Tibial nerve (tissue), 4 donors: ENCODE data around the gene CALCR. TPM values are rescaled to one million over a fixed set of nuclear protein-coding genes. Genes with fewer than 3 reads are reported as not detected.
"Not testable (repeated sequence)": the region's sequence is repeated elsewhere in the genome, so short reads cannot be mapped to it uniquely, and the experiment has no call there.

Experiments
- DNase-seq, 2 donors: peaks; one replicate each; pipeline ENCODE4 v3.0.0-alpha.2; 2019; ENCODE audit warnings: low spot score in 2 of 2
- H3K27ac ChIP-seq, 4 donors: fragments of 200-600 bp; sonication (generic) in 3 of 4; one replicate each; pipeline ENCODE4 v1.5.1; 2017 to 2019; ENCODE audit warnings: mild to moderate bottlenecking in 1 of 4
- H3K27me3 ChIP-seq, 2 donors: fragments of 200-600 bp; sonication (generic) in 1 of 2; one replicate each; pipeline versions ENCODE4 v1.5.1 to v1.6.0; 2017 to 2019
- H3K36me3 ChIP-seq, 3 donors: fragments of 200-600 bp; sonication (generic); one replicate each; pipeline ENCODE4 v1.5.1; 2018 to 2019
- H3K4me1 ChIP-seq, 4 donors: fragments of 200-600 bp; sonication (generic) in 3 of 4; one replicate each; pipeline ENCODE4 v1.5.1; 2017 to 2019
- H3K4me3 ChIP-seq, 4 donors: fragments of 200-600 bp; sonication (generic) in 3 of 4; one replicate each; pipeline ENCODE4 v1.5.1; 2017 to 2019; ENCODE audit warnings: mild to moderate bottlenecking in 1 of 4, moderate library complexity in 1 of 4
- H3K9me3 ChIP-seq, 4 donors: fragments of 200-600 bp; sonication (generic) in 3 of 4; one replicate each; pipeline ENCODE4 v1.5.1; 2017 to 2019
- EP300 ChIP-seq, 2 donors: sonication (generic); formaldehyde crosslinking; IDR thresholded peaks; one replicate each; pipeline ENCODE4 v1.6.1; 2017; ENCODE audit warnings: antibody characterized with exemption in 2 of 2, mild to moderate bottlenecking in 1 of 2
- POLR2A ChIP-seq, 2 donors: fragments of 450-650 bp; IDR thresholded peaks; one replicate each; pipeline ENCODE4 v1.6.1; 2017; ENCODE audit warnings: antibody characterized with exemption in 2 of 2, mild to moderate bottlenecking in 2 of 2, moderate library complexity in 2 of 2
- WGBS, 2 donors: methylation state at CpG; one replicate each; pipeline ENCODE4 v1.1.5; 2018; 5-methylcytosine and 5-hydroxymethylcytosine counted together
- total RNA-seq, 4 donors: library from RNA; depleted of rRNA; stranded (reverse); fragments of >200 nt; gene quantifications; one replicate each; pipeline ENCODE4 v1.1.0, GENCODE V29; 2016
- TF ChIP-seq, protein P1 (sequence below), 5 experiments: fragments of 200-600 bp in 3 of 5; fragments of 450-650 bp in 2 of 5; sonication (generic) in 3 of 5; IDR thresholded peaks; one replicate each; pipeline ENCODE4 v1.5.1; 2016 to 2019; ENCODE audit warnings: antibody characterized with exemption in 5 of 5, mild to moderate bottlenecking in 3 of 5, moderate library complexity in 2 of 5

The CALCR gene
- total RNA-seq, 4 donors from 2014 or later = 0.66 TPM; not detected in 3

DNA sequence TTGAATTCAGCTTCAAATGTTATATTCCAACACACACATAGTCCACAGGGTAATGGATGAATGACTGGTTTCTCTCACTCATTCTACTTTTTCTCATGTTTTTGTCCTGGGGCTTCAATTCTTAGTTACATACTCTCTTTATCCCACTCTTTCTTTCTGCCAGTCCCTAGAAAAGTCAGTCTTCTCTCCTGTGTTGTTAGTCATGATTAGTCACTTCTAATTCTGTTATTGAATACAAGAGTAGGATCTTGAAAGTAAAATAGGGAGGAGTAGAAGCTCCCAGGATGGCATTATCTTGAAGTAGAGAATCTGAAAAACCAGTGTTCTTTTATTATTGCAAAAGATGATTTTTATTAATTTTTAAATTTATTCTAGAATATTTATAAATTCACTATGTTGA, 45.5 kb upstream of the CALCR start:
- H3K9me3 ChIP-seq = peaks cover 0 to 4% (median 0%) of the 10 kb centered on the region in 4 donors
- no peaks in the 10 kb centered on the region for H3K27me3 ChIP-seq
- no peak for DNase-seq
- TF ChIP-seq EP300 (IDR thresholded peaks at IDR 0.05) (no peak), POLR2A (IDR thresholded peaks at IDR 0.05) (no peak)
- TF ChIP-seq, protein P1, sequence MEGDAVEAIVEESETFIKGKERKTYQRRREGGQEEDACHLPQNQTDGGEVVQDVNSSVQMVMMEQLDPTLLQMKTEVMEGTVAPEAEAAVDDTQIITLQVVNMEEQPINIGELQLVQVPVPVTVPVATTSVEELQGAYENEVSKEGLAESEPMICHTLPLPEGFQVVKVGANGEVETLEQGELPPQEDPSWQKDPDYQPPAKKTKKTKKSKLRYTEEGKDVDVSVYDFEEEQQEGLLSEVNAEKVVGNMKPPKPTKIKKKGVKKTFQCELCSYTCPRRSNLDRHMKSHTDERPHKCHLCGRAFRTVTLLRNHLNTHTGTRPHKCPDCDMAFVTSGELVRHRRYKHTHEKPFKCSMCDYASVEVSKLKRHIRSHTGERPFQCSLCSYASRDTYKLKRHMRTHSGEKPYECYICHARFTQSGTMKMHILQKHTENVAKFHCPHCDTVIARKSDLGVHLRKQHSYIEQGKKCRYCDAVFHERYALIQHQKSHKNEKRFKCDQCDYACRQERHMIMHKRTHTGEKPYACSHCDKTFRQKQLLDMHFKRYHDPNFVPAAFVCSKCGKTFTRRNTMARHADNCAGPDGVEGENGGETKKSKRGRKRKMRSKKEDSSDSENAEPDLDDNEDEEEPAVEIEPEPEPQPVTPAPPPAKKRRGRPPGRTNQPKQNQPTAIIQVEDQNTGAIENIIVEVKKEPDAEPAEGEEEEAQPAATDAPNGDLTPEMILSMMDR (IDR thresholded peaks at IDR 0.05) = no peak
- H3K4me3 ChIP-seq = no peak overlapping the region
- H3K36me3 ChIP-seq = no peaks in the 10 kb centered on the region
- no peak overlapping the region for H3K27ac ChIP-seq
- no peaks in the 10 kb centered on the region for H3K4me1 ChIP-seq

DNA sequence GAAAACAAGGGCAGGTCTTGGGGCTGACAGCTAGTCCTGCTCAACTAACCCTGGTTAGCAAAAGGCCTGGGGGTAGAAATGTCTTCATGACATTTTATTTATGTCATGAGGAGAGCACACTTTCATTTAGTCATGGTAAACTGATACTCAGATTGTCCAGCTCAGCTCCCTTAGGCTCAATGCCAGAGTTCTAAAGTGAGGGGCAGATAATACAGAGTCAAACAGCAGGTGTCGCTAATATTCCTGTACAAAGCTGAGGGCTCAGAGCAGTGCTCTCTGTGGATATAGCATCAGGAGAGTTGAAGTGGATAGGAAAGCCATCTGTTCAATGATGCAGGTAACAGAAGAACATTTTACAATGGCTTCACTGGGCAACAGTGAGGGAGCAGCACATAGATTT, 26.8 kb upstream of the CALCR start:
- TF ChIP-seq EP300 (IDR thresholded peaks at IDR 0.05) = no peak
- TF ChIP-seq, protein P1 (IDR thresholded peaks at IDR 0.05) = no peak
- no peak for TF ChIP-seq POLR2A (IDR thresholded peaks at IDR 0.05)
- H3K27ac ChIP-seq = no peak overlapping the region
- 68 to 77% methylated on average over 1 of the region's 1 CpG for WGBS, 2 donors
- no peaks in the 10 kb centered on the region for H3K4me1 ChIP-seq
- H3K4me3 ChIP-seq = no peak overlapping the region
- DNase-seq = no peak
- H3K36me3 ChIP-seq = no peaks in the 10 kb centered on the region
- no peaks in the 10 kb centered on the region for H3K9me3 ChIP-seq
- no peaks in the 10 kb centered on the region for H3K27me3 ChIP-seq

DNA sequence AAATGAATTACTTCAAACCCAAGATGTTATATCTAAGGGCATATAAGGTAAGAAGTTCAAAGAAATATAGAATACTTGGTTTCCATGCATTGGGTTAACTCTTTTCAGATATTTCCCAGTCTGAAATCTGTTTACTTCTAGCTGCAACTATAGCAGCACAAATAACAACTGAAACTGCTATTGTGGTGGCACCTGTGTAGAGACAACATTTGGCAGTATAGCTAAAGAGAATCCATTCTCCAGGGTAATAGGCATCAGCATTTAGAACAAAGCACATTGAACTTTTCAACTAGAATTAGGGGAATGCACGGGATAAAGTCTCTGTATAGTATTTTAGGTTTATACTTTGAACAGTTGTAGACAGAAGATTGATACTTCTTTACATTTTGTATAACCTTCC, 19.7 kb upstream of the CALCR start:
- Histone ChIP-seq H3K4me1 (no peaks in the 10 kb centered on the region), H3K27ac (no peak overlapping the region), H3K36me3 (no peaks in the 10 kb centered on the region), H3K27me3 (no peaks in the 10 kb centered on the region), H3K9me3 (no peaks in the 10 kb centered on the region), H3K4me3 (no peak overlapping the region)
- TF ChIP-seq, protein P1 (IDR thresholded peaks at IDR 0.05) = no peak
- TF ChIP-seq POLR2A (IDR thresholded peaks at IDR 0.05) (no peak), EP300 (IDR thresholded peaks at IDR 0.05) (no peak)
- no peak for DNase-seq
- 72 to 76% methylated on average over 1 of the region's 1 CpG for WGBS, 2 donors

DNA sequence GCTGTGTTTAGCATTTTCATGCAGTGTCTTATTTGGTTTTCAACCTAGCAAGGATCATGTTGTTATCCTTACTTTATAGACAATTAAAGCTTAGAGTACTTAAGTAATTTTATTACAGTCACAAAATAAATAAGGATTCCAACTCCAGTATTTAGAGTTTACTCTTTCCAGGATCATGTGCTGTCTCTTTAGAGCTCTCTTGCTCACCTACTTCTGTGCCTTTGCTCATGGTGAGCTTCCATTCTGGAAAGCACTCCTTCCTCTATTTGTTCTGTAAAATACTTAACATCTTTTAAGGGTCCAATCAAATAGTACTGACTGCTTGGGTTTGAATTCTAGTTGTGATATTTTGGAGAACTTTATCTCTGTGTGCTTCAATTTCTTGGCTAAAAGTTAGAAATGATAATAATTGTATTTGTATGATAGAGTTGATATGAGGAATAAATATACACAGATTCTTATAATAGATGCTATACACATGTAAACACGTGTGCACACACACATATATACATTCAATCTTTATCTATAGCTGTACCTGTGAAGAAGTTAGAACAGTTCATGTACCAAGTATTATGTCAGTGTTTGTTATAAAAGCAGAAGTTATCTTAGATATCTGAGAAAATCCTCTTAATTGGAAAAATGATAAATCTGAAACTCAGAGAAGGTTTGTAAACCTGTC, 18.2 kb upstream of the CALCR start:
- H3K4me3 ChIP-seq = no peak overlapping the region
- H3K9me3 ChIP-seq = no peaks in the 10 kb centered on the region
- no peak for DNase-seq
- TF ChIP-seq, protein P1 (IDR thresholded peaks at IDR 0.05) = no peak
- TF ChIP-seq EP300 (IDR thresholded peaks at IDR 0.05) (no peak), POLR2A (IDR thresholded peaks at IDR 0.05) (no peak)
- H3K27me3 ChIP-seq = no peaks in the 10 kb centered on the region
- no peaks in the 10 kb centered on the region for H3K36me3 ChIP-seq
- no peaks in the 10 kb centered on the region for H3K4me1 ChIP-seq
- H3K27ac ChIP-seq = no peak overlapping the region
- 84 to 87% methylated on average over 1 of the region's 1 CpG for WGBS, 2 donors

DNA sequence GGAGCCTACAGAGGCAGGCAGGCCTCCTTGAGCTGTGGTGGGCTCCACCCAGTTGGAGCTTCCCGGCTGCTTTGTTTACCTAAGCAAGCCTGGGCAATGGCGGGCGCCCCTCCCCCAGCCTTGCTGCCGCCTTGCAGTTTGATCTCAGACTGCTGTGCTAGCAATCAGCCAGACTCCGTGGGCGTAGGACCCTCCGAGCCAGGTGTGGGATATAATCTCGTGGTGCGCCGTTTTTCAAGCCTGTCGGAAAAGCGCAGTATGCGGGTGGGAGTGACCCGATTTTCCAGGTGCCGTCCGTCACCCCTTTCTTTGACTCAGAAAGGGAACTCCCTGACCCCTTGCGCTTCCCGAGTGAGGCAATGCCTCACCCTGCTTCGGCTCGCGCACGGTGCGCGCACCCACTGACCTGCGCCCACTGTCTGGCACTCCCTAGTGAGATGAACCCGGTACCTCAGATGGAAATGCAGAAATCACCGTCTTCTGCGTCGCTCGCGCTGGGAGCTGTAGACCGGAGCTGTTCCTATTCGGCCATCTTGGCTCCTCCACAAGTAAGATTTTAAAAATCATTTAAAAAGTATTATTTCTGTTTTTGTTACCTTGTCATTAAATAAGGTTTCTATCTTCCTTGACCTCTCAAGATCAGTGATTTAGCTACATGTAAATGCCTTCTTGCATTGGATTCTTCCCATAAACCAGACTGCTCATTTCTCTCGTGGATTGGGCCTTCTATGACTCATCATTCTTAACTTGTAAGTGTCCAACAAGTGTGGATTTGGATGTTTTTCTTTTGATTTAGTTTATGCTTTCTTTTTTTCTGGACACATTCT, 16.9 kb upstream of the CALCR start:
- not testable (repeated sequence) for H3K27ac ChIP-seq, H3K36me3 ChIP-seq, H3K4me3 ChIP-seq, H3K4me1 ChIP-seq, DNase-seq, H3K9me3 ChIP-seq, H3K27me3 ChIP-seq
- 87 to 91% methylated on average over 21 to 33 of the region's 34 CpGs for WGBS, 2 donors

DNA sequence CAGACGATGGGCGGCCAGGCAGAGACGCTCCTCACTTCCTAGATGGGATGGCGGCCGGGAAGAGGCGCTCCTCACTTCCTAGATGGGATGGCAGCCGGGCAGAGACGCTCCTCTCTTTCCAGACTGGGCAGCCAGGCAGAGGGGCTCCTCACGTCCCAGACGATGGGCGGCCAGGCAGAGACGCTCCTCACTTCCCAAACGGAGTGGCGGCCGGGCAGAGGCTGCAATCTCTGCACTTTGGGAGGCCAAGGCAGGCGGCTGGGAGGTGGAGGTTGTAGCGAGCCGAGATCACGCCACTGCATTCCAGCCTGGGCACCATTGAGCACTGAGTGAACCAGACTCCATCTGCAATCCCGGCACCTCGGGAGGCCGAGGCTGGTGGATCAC, 11.9 kb upstream of the CALCR start:
- DNase-seq, H3K36me3 ChIP-seq, H3K27ac ChIP-seq, H3K9me3 ChIP-seq, H3K27me3 ChIP-seq, H3K4me1 ChIP-seq, H3K4me3 ChIP-seq: not testable (repeated sequence)
- WGBS, 2 donors = 92 to 96% methylated on average over 16 to 22 of the region's 22 CpGs

DNA sequence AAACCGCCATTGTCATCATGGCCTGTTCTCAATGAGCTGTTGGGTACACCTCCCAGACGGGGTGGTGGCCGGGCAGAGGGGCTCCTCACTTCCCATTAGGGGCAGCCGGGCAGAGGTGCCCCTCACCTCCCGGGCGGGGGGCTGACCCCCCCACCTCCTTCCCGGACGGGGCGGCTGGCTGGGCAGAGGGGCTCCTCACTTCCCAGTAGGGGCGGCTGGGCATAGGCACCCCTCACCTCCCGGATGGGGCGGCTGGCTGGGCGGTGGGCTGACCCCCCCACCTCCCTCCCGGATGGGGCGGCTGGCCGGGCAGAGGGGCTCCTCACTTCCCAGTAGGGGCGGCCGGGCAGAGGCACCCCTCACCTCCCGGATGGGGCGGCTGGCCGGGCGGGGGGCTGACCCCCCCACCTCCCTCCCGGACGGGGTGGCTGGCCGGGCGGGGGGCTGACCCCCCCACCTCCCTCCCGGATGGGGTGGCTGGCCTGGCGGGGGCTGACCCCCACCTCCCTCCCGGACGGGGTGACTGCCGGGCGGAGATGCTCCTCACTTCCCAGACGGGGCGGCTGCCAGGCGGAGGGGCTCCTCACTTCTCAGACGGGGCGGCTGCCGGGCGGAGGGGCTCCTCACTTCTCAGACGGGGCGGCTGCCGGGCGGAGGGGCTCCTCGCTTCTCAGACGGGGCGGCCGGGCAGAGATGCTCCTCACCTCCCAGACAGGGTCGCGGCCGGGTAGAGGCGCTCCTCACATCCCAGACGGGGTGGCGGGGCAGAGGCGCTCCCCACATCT, 11.4 kb upstream of the CALCR start:
- not testable (repeated sequence) for H3K27ac ChIP-seq, H3K27me3 ChIP-seq, H3K4me1 ChIP-seq, H3K36me3 ChIP-seq, DNase-seq, H3K9me3 ChIP-seq, H3K4me3 ChIP-seq
- WGBS, 2 donors = 80 to 95% methylated on average over 2 to 26 of the region's 54 CpGs
